Bone marrow (tissue), 2 donors: ENCODE results near the gene ARFGAP1.
"Not testable (repeated sequence)": the region's sequence is repeated elsewhere in the genome, so short reads cannot be mapped to it uniquely, and the experiment has no call there.

ENCODE experiments used
- DNase-seq, 2 donors: peaks; one replicate each; lab custom pipeline; 2025; lab: John Stamatoyannopoulos, UW

The ARFGAP1 gene

DNA sequence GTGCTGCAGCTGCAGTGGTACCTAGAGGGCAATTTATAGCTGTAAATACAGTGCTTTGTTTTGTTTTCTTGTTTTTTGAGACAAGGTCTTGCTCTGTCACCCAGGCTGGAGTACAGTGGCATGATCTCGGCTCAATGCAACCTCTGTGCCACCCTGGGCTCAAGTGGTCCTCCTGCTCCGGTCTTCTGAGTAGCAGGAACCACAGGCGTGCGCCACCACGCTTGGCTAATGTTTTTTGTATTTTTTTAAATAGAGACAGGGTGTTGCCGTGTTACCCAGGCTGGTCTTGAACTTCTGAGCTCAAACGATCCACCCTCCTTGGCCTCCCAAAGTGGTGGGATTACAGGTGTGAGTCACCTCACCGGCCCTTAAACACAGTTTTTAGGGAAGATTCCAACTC lies 61.7 kb downstream of the ARFGAP1 start:
- no peak for DNase-seq

DNA sequence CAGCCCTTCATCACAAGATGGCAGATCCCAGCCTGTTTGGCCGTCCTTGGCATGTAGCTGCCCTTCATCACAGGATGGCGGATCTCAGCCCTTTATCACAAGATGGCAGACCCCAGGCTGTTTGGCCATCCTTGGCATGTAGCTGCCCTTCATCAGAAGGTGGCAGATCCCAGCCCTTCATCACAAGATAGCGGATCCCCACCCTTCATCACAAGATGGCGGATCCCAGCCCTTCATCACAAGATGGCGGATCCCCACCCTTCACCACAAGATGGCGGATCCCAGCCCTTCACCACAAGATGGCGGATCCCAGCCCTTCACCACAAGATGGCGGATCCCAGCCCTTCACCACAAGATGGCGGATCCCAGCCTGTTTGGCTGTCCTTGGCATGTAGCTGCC lies 62.4 kb downstream of the ARFGAP1 start:
- DNase-seq: not testable (repeated sequence)

DNA sequence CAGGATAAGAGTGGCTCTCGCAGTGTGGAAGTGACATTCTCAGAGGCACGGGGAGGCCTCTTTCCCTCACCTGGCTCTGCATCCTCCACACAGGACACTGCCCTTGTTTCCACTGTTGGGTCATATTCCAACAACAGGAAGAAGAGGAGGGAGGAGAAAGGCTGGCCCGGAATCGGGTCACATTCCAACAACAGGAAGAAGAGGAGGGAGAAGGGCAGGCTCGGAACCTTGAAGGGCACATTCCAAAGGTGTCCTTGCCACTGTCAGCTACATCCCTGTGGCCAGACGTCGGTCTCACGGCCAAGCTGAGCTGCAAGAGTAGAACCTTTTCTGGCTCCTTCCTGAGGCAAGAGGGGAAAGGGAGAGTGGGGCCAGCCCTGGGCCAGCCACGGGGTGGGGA lies 63.1 kb downstream of the ARFGAP1 start:
- DNase-seq: no peak

DNA sequence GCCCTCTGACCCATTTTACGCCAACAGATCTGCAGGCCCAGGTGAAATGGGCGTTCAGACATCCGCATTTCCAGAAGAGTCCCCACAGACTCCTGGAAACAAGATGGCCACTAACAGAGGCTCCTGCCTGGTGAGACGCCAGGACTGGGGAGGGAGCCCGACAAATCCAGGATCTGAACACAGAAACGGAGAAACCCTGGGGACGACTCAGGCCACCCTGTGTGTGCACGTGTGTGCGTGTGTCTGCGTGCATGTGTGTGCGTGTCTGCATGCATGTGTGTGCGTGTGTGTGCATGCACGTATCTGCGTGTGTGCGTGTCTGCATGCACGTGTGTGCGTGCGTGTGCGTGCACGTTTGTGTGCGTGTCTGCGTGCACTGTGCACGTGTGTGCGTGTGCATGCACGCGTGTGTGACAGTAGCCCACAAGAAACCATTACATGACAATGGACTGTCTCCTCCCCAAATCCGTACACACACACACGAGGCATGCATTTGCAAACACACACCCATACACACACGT lies 63.7 kb downstream of the ARFGAP1 start:
- DNase-seq: no peak

DNA sequence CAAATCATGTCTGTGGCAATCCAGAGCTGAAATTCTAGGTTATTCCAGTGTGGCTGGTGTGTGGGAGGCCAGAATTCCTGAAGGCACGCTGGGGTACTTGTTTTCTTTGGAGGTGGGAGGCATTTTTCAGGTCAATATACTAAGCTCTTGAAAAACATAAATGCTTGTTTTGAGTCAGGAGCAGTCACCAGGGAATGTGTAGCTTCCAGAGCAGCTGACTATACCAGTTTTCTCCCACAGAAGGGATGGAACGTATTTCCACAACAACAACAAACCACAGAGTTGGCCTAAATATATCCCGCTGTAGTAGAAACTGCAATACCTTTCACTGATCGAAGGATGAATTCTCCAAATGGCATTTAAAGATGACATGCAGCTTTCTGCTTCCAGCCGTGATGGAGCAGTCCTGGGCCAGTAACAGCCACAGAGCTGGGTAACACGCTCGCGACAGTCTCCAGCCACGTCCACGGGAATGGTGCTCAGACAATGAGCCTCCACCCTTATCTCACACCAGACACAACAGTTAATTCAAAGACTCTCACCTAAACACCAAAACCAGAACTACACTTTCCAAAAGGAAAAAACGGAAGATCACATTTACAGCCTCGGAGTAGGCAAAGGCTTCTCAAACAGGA lies 65.3 kb downstream of the ARFGAP1 start:
- DNase-seq: no peak
